ENCODE data around the gene GRK2. TPM values are rescaled to one million over a fixed set of nuclear protein-coding genes. Genes with fewer than 3 reads are reported as not detected.

Gene GRK2
- total RNA-seq, 1 donor from 2014 or later: 52.2 TPM

- peak overlapping the region; percentile 0 for H3K27ac Mint-ChIP-seq (ENCODE audit: unreplicated experiment)
- TF ChIP-seq, protein P1, sequence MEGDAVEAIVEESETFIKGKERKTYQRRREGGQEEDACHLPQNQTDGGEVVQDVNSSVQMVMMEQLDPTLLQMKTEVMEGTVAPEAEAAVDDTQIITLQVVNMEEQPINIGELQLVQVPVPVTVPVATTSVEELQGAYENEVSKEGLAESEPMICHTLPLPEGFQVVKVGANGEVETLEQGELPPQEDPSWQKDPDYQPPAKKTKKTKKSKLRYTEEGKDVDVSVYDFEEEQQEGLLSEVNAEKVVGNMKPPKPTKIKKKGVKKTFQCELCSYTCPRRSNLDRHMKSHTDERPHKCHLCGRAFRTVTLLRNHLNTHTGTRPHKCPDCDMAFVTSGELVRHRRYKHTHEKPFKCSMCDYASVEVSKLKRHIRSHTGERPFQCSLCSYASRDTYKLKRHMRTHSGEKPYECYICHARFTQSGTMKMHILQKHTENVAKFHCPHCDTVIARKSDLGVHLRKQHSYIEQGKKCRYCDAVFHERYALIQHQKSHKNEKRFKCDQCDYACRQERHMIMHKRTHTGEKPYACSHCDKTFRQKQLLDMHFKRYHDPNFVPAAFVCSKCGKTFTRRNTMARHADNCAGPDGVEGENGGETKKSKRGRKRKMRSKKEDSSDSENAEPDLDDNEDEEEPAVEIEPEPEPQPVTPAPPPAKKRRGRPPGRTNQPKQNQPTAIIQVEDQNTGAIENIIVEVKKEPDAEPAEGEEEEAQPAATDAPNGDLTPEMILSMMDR (IDR thresholded peaks at IDR 0.05; ENCODE audit: partially characterized antibody, unreplicated experiment): no peak
- DNase-seq: peak; percentile 1
- peaks cover 16% of the 10 kb centered on the region for H3K27me3 Mint-ChIP-seq (ENCODE audit: unreplicated experiment)
- H3K4me1 Mint-ChIP-seq (ENCODE audit: low read depth, unreplicated experiment): peaks cover 10% of the 10 kb centered on the region
- no peak overlapping the region for H3K4me3 Mint-ChIP-seq (ENCODE audit: unreplicated experiment)
- H3K9me3 Mint-ChIP-seq (ENCODE audit: unreplicated experiment): peaks cover 9% of the 10 kb centered on the region
- H3K36me3 Mint-ChIP-seq (ENCODE audit: unreplicated experiment): no peaks in the 10 kb centered on the region
These were observed 2.0 kb upstream of the GRK2 start for GRCh38 chr11:67264260-67264659.

DNA sequence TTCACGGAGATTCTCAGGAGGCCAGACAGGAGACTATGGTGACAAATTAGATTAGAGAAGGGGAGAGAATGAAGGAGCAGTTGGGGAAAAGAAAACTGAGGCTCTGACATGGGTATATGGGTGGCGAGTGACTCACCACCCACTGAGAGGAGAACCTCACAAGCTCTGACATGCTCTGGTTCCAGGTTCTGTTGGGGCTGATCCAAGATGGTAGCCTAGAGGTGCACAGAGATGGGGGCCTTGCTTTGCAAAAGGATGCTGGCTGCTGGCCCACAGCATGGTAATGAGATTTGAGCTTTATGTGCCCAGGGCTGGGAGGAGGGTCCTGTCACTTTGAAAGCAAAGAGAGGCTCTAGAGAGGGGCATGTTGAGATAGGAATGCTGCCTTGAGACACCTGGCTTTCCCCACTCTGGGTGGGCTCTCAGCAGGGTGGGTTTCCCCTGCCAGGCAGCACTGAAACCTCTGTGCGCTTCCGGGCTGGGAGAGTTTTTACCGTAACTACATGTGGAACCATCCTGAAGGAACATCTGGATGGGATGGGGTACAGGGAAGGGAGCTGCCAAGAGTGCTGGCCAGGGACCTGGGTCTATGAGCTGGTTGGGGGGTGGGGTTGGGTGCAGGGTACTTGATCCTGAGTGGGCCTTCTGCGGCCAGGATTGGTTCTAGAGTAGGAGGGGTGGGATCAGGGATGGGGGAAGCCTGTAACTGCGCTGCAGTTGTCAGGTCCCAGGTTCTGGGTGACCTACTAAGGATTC, 1.2 kb upstream of the GRK2 start:
- Mint-ChIP-seq H3K4me3 (ENCODE audit: unreplicated experiment) (no peak overlapping the region), H3K27ac (ENCODE audit: unreplicated experiment) (no peak overlapping the region), H3K4me1 (ENCODE audit: low read depth, unreplicated experiment) (peaks cover 11% of the 10 kb centered on the region), H3K9me3 (ENCODE audit: unreplicated experiment) (peaks cover 9% of the 10 kb centered on the region), H3K36me3 (ENCODE audit: unreplicated experiment) (no peaks in the 10 kb centered on the region), H3K27me3 (ENCODE audit: unreplicated experiment) (peaks cover 17% of the 10 kb centered on the region)
- TF ChIP-seq, protein P1 (IDR thresholded peaks at IDR 0.05; ENCODE audit: partially characterized antibody, unreplicated experiment): no peak
- DNase-seq: peak; percentile 3

GRCh38 chr11:67265633-67266448, 432 bp upstream of the GRK2 start:
- H3K36me3 Mint-ChIP-seq (ENCODE audit: unreplicated experiment): no peaks in the 10 kb centered on the region
- peak overlapping the region; percentile 80 for H3K27ac Mint-ChIP-seq (ENCODE audit: unreplicated experiment)
- H3K4me1 Mint-ChIP-seq (ENCODE audit: low read depth, unreplicated experiment): peaks cover 19% of the 10 kb centered on the region

GRCh38 chr11:67267188-67268080, 1.2 kb downstream of the GRK2 start:
- TF ChIP-seq, protein P1 (IDR thresholded peaks at IDR 0.05; ENCODE audit: partially characterized antibody, unreplicated experiment): no peak
- no peaks in the 10 kb centered on the region for H3K36me3 Mint-ChIP-seq (ENCODE audit: unreplicated experiment)
- H3K27me3 Mint-ChIP-seq (ENCODE audit: unreplicated experiment): peaks cover 17% of the 10 kb centered on the region
- peaks cover 9% of the 10 kb centered on the region for H3K9me3 Mint-ChIP-seq (ENCODE audit: unreplicated experiment)
- peak overlapping the region; percentile 95 for H3K4me3 Mint-ChIP-seq (ENCODE audit: unreplicated experiment)
- DNase-seq: peak; percentile 16
- peaks cover 28% of the 10 kb centered on the region for H3K4me1 Mint-ChIP-seq (ENCODE audit: low read depth, unreplicated experiment)
- peak overlapping the region; percentile 68 for H3K27ac Mint-ChIP-seq (ENCODE audit: unreplicated experiment)

More at GRCh38 chr11:67265633-67266448, 432 bp upstream of the GRK2 start:
- peaks cover 9% of the 10 kb centered on the region for H3K9me3 Mint-ChIP-seq (ENCODE audit: unreplicated experiment)
- TF ChIP-seq, protein P1 (IDR thresholded peaks at IDR 0.05; ENCODE audit: partially characterized antibody, unreplicated experiment): peak; percentile 76
- DNase-seq: peak; percentile 90
- H3K4me3 Mint-ChIP-seq (ENCODE audit: unreplicated experiment): peak overlapping the region; percentile 80
- H3K27me3 Mint-ChIP-seq (ENCODE audit: unreplicated experiment): peaks cover 17% of the 10 kb centered on the region
